Measurements from ENCODE around the gene RAB40B. TPM values are rescaled to one million over a fixed set of nuclear protein-coding genes. Genes with fewer than 3 reads are reported as not detected.

The RAB40B gene
- polyA plus RNA-seq, 1 donor (not counting 4 experiments of a cell fraction or from before 2014, with no cell fraction given): 10.6 TPM

DNA sequence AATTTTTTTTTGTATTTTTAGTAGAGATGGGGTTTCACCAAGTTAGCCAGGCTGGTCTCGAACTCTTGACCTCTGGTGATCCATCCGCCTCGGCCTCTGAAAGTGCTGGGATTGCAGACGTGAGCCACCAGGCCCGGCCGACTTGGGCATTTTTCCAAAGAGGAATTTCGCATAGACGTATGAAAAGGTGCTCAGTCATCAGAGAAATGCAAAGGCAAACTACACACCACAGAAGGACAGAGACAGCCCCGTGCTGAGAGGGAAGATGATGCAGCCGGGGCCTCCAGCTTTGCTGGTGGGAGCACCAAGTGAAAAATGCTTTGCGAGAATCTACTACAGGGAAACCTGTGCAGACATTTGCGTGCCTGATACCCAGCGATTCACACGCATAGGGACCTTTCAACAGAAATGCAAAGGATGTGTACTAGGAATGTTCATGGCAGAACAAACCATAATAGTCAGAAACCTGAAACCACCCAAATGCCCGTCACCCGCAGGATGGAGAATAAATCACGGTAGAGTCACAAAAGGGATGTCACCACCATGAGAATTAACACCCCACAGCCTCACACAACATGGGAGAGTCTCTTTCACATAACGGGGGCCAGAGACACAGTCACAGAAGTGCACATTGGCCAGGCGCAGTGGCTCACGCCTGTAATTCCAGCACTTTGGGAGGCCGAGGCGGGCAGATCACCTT, 5.2 kb downstream of the RAB40B start:
- H3K9ac ChIP-seq (ENCODE audit: control insufficient read depth, extremely low read depth, insufficient read depth, low read length): no peak overlapping the region
- H3K27ac ChIP-seq (ENCODE audit: control insufficient read depth, insufficient read depth, low read length): no peak overlapping the region
- H3K4me1 ChIP-seq (ENCODE audit: control insufficient read depth, extremely low read depth, insufficient read depth, low read length): peaks cover 6% of the 10 kb centered on the region
- H3K27me3 ChIP-seq (ENCODE audit: control insufficient read depth, extremely low read depth, insufficient read depth, low read length): peaks cover 6% of the 10 kb centered on the region
- dilution Hi-C loops (cut with MboI; ENCODE audit: extremely low pct_ligation_motif_present, low sequenced_read_pairs): no loop called here
- DNase-seq (ENCODE audit: low read depth, low spot score): no peak
- H3K9me1 ChIP-seq (ENCODE audit: control insufficient read depth, extremely low read depth, insufficient read depth, low read length): no peaks in the 10 kb centered on the region
- H3K36me3 ChIP-seq (ENCODE audit: control insufficient read depth in 2 of 2, extremely low read depth in 1 of 2, insufficient read depth in 2 of 2, low read length in 2 of 2): peaks cover 0 to 5% of the 10 kb centered on the region in 2 experiments
- no peak for TF ChIP-seq EZH2 (IDR thresholded peaks at IDR 0.05; ENCODE audit: low read length)
- TF ChIP-seq, protein P1, sequence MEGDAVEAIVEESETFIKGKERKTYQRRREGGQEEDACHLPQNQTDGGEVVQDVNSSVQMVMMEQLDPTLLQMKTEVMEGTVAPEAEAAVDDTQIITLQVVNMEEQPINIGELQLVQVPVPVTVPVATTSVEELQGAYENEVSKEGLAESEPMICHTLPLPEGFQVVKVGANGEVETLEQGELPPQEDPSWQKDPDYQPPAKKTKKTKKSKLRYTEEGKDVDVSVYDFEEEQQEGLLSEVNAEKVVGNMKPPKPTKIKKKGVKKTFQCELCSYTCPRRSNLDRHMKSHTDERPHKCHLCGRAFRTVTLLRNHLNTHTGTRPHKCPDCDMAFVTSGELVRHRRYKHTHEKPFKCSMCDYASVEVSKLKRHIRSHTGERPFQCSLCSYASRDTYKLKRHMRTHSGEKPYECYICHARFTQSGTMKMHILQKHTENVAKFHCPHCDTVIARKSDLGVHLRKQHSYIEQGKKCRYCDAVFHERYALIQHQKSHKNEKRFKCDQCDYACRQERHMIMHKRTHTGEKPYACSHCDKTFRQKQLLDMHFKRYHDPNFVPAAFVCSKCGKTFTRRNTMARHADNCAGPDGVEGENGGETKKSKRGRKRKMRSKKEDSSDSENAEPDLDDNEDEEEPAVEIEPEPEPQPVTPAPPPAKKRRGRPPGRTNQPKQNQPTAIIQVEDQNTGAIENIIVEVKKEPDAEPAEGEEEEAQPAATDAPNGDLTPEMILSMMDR (optimal IDR thresholded peaks at IDR 0.05 in 1 of 3, IDR thresholded peaks at IDR 0.05 in 1 of 3, conservative IDR thresholded peaks at IDR 0.05 in 1 of 3; ENCODE audit: extremely low read depth in 1 of 3, insufficient read depth in 2 of 3, low read length in 3 of 3): no peak
- no peak overlapping the region for H3K4me2 ChIP-seq (ENCODE audit: control insufficient read depth, extremely low read depth, insufficient read depth, low read depth, low read length)
- H4K20me1 ChIP-seq (ENCODE audit: control insufficient read depth, extremely low read depth, insufficient read depth, low read length): no peaks in the 10 kb centered on the region
- peaks cover 3% of the 10 kb centered on the region for H3K9me3 ChIP-seq (ENCODE audit: control insufficient read depth, low read depth, low read length)
- peaks cover 2% of the 10 kb centered on the region for H3K79me2 ChIP-seq (ENCODE audit: control insufficient read depth, insufficient read depth, low read length)
- no peak overlapping the region for H2AFZ ChIP-seq (ENCODE audit: control insufficient read depth, low read length)
- FAIRE-seq: no peak
- H3K4me3 ChIP-seq (ENCODE audit: control insufficient read depth in 2 of 3, extremely low read depth in 1 of 3, insufficient read depth in 2 of 3, low read depth in 1 of 3, low read length in 3 of 3): no peak overlapping the region

DNA sequence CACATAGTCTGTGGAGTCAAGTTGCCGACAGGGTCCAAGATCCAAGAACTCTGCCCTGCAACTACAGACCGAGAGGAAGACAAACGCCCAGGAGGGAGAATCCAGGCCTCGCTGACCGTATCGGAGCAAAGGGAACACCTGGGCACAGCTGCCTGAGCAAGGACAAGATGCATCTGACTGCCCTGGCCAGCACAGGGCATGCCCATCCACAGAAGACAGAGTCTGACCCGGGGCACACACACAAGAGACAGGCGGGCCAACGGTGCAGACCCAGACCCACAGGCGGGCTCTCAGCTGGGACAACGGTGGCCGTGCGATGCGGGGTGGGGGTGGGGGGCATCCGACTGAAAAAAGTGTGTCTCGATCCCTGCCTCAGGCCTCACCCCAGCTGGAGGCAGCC, 6.2 kb downstream of the RAB40B start:
- H3K4me3 ChIP-seq (ENCODE audit: control insufficient read depth in 2 of 3, extremely low read depth in 1 of 3, insufficient read depth in 2 of 3, low read depth in 1 of 3, low read length in 3 of 3): no peak overlapping the region
- H3K27me3 ChIP-seq (ENCODE audit: control insufficient read depth, extremely low read depth, insufficient read depth, low read length): peaks cover 3% of the 10 kb centered on the region
- no peaks in the 10 kb centered on the region for H3K9me1 ChIP-seq (ENCODE audit: control insufficient read depth, extremely low read depth, insufficient read depth, low read length)
- FAIRE-seq (no peak), DNase-seq (ENCODE audit: low read depth, low spot score) (no peak)
- dilution Hi-C loops (cut with MboI; ENCODE audit: extremely low pct_ligation_motif_present, low sequenced_read_pairs): no loop called here
- H2AFZ ChIP-seq (ENCODE audit: control insufficient read depth, low read length): no peak overlapping the region
- H3K9me3 ChIP-seq (ENCODE audit: control insufficient read depth, low read depth, low read length): peaks cover 3% of the 10 kb centered on the region
- no peaks in the 10 kb centered on the region for H4K20me1 ChIP-seq (ENCODE audit: control insufficient read depth, extremely low read depth, insufficient read depth, low read length)
- H3K4me2 ChIP-seq (ENCODE audit: control insufficient read depth, extremely low read depth, insufficient read depth, low read depth, low read length): no peak overlapping the region
- H3K9ac ChIP-seq (ENCODE audit: control insufficient read depth, extremely low read depth, insufficient read depth, low read length): no peak overlapping the region
- H3K4me1 ChIP-seq (ENCODE audit: control insufficient read depth, extremely low read depth, insufficient read depth, low read length): peaks cover 6% of the 10 kb centered on the region
- no peak overlapping the region for H3K27ac ChIP-seq (ENCODE audit: control insufficient read depth, insufficient read depth, low read length)
- peaks cover 0 to 5% of the 10 kb centered on the region in 2 experiments for H3K36me3 ChIP-seq (ENCODE audit: control insufficient read depth in 2 of 2, extremely low read depth in 1 of 2, insufficient read depth in 2 of 2, low read length in 2 of 2)
- TF ChIP-seq, protein P1 (optimal IDR thresholded peaks at IDR 0.05 in 1 of 3, IDR thresholded peaks at IDR 0.05 in 1 of 3, conservative IDR thresholded peaks at IDR 0.05 in 1 of 3; ENCODE audit: extremely low read depth in 1 of 3, insufficient read depth in 2 of 3, low read length in 3 of 3): no peak
- TF ChIP-seq EZH2 (IDR thresholded peaks at IDR 0.05; ENCODE audit: low read length): no peak
- H3K79me2 ChIP-seq (ENCODE audit: control insufficient read depth, insufficient read depth, low read length): peaks cover 2% of the 10 kb centered on the region
